Transverse colon (tissue), 4 donors: ENCODE measurements around the gene FKBP5. TPM values are rescaled to one million over a fixed set of nuclear protein-coding genes. Genes with fewer than 3 reads are reported as not detected.

Experiments used
- DNase-seq: peaks from one replicate; pipeline ENCODE4 v3.0.0-alpha.2; 2019
- H3K27ac ChIP-seq, 4 donors: fragments of 200-600 bp; sonication (generic); 2 replicates each; pipeline ENCODE4 v1.5.1; 2016 to 2018; ENCODE audit warnings: inconsistent platforms in 4 of 4
- H3K27me3 ChIP-seq: fragments of 200-600 bp; sonication (generic); 2 replicates; pipeline ENCODE4 v1.5.1; 2017; ENCODE audit warnings: inconsistent platforms
- H3K36me3 ChIP-seq, 4 donors: fragments of 200-600 bp; sonication (generic); 2 replicates each; pipeline ENCODE4 v1.5.1; 2017 to 2019; ENCODE audit warnings: inconsistent platforms in 4 of 4
- H3K4me1 ChIP-seq, 4 donors: fragments of 200-600 bp; sonication (generic); 2 replicates each; pipeline ENCODE4 v1.5.1; 2017 to 2020; ENCODE audit warnings: inconsistent platforms in 4 of 4
- H3K4me3 ChIP-seq, 4 donors: fragments of 200-600 bp; sonication (generic); 1 replicate in 1 of 4; 2 replicates in 3 of 4; pipeline versions ENCODE4 v1.5.1 to v1.6.1; 2017 to 2019; ENCODE audit warnings: inconsistent platforms in 4 of 4
- H3K9me3 ChIP-seq, 2 donors: fragments of 200-600 bp; sonication (generic); 2 replicates each; pipeline ENCODE4 v1.5.1; 2017 to 2019; ENCODE audit warnings: inconsistent platforms in 2 of 2
- EP300 ChIP-seq: sonication (generic); formaldehyde crosslinking; IDR thresholded peaks from one replicate; pipeline ENCODE4 v1.6.1; 2017; ENCODE audit warnings: antibody characterized with exemption, low read depth
- POLR2A ChIP-seq: fragments of 450-650 bp; IDR thresholded peaks from one replicate; pipeline ENCODE4 v1.6.1; 2016; ENCODE audit warnings: antibody characterized with exemption, mild to moderate bottlenecking, moderate library complexity
- POLR2AphosphoS5 ChIP-seq, 3 donors: sonication (generic); formaldehyde crosslinking; IDR thresholded peaks; one replicate each; pipeline ENCODE4 v1.6.1; 2016; ENCODE audit warnings: antibody characterized with exemption in 3 of 3
- WGBS, 2 donors: methylation state at CpG; one replicate each; pipeline ENCODE4 v1.1.5; 2018; ENCODE audit warnings: low coverage in 1 of 2; 5-methylcytosine and 5-hydroxymethylcytosine counted together
- in situ Hi-C, 4 donors: fragments of 200-750 bp; cut with MboI; loops; one replicate each; pipeline versions ENCODE4 v1.15.0 to v1.15.1; 2017; ENCODE audit warnings: low sequenced_read_pairs in 3 of 4, low pct_ligation_motif_present in 1 of 4, low pct_unique_long_range_greater_than_20kb in 1 of 4
- intact Hi-C: fragments of 100-400 bp; cut with DNase I; formaldehyde crosslinking; loops from one replicate; pipeline ENCODE4 v1.15.1; 2023; ENCODE audit warnings: low total_unique reads
- total RNA-seq, 4 donors: library from RNA; depleted of rRNA; stranded (reverse); fragments of >200 nt; gene quantifications; one replicate each; pipeline ENCODE4 v1.1.0, GENCODE V29; 2016
- TF ChIP-seq, protein P1 (sequence below), 5 experiments: fragments of 200-600 bp in 3 of 5; fragments of 450-650 bp in 2 of 5; sonication (generic) in 3 of 5; IDR thresholded peaks; 1 replicate in 2 of 5; 2 replicates in 3 of 5; pipeline ENCODE4 v1.5.1; 2016 to 2017; ENCODE audit warnings: antibody characterized with exemption in 5 of 5, inconsistent platforms in 3 of 5, mild to moderate bottlenecking in 2 of 5, moderate library complexity in 1 of 5

Gene FKBP5
- total RNA-seq, 4 donors from 2014 or later: 82.8 to 299 (median 254) TPM

DNA sequence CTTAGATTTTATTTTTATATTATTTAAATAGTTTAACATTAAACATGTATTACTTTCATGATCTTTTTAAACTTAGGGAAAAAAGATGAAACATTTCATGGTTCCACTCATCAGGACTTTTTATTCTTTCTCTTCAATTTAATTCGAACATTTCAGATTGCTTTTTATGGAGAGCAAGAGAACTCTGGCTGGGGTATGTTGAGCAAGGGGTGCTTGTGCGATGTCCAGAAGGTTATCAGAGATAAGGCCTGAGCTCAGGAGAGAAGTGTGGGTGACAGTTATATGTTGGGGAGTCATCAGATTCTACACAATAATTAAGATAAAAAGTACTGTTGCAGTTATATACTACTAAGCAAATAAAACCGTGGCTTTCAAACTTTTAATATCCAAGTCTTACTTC is 37.5 kb downstream of the FKBP5 start:
- 85 to 93% methylated on average over 2 to 3 of the region's 3 CpGs for WGBS, 2 donors
- Histone ChIP-seq H3K9me3 (no peaks in the 10 kb centered on the region), H3K27ac (no peak overlapping the region), H3K4me1 (peaks cover 0 to 20% (median 3%) of the 10 kb centered on the region in 4 donors), H3K27me3 (no peaks in the 10 kb centered on the region), H3K36me3 (peaks cover 0 to 12% (median under 1%) of the 10 kb centered on the region in 4 donors), H3K4me3 (no peak overlapping the region)
- DNase-seq: no peak
- in situ Hi-C loops (no loop called here), intact Hi-C loops (no loop called here)
- TF ChIP-seq POLR2AphosphoS5 (IDR thresholded peaks at IDR 0.05): no peak
- TF ChIP-seq POLR2A: no peak
- no peak for TF ChIP-seq EP300
- TF ChIP-seq, protein P1, sequence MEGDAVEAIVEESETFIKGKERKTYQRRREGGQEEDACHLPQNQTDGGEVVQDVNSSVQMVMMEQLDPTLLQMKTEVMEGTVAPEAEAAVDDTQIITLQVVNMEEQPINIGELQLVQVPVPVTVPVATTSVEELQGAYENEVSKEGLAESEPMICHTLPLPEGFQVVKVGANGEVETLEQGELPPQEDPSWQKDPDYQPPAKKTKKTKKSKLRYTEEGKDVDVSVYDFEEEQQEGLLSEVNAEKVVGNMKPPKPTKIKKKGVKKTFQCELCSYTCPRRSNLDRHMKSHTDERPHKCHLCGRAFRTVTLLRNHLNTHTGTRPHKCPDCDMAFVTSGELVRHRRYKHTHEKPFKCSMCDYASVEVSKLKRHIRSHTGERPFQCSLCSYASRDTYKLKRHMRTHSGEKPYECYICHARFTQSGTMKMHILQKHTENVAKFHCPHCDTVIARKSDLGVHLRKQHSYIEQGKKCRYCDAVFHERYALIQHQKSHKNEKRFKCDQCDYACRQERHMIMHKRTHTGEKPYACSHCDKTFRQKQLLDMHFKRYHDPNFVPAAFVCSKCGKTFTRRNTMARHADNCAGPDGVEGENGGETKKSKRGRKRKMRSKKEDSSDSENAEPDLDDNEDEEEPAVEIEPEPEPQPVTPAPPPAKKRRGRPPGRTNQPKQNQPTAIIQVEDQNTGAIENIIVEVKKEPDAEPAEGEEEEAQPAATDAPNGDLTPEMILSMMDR (IDR thresholded peaks at IDR 0.05): no peak

- Histone ChIP-seq H3K27ac (no peak overlapping the region), H3K27me3 (no peaks in the 10 kb centered on the region), H3K4me3 (no peak overlapping the region), H3K9me3 (no peaks in the 10 kb centered on the region), H3K4me1 (peaks cover 0 to 20% (median 3%) of the 10 kb centered on the region in 4 donors), H3K36me3 (peaks cover 0 to 25% (median 5%) of the 10 kb centered on the region in 4 donors)
- TF ChIP-seq POLR2A: no peak
- TF ChIP-seq EP300: no peak
- TF ChIP-seq, protein P1 (IDR thresholded peaks at IDR 0.05): no peak
- no peak for TF ChIP-seq POLR2AphosphoS5 (IDR thresholded peaks at IDR 0.05)
- intact Hi-C loops: no loop called here
- WGBS, 2 donors: 92 to 96% methylated on average over 4 of the region's 4 CpGs
- in situ Hi-C loops: no loop called here
- no peak for DNase-seq
These were observed 38.7 kb downstream of the FKBP5 start for GRCh38 chr6:35650015-35650414.

- no peaks in the 10 kb centered on the region for H3K9me3 ChIP-seq
- H3K27me3 ChIP-seq: no peaks in the 10 kb centered on the region
- no peak overlapping the region for H3K4me3 ChIP-seq
- no peak for DNase-seq
- peaks cover 0 to 14% (median 5%) of the 10 kb centered on the region in 4 donors for H3K4me1 ChIP-seq
- H3K36me3 ChIP-seq: peaks cover 0 to 30% (median 5%) of the 10 kb centered on the region in 4 donors
- no peak overlapping the region for H3K27ac ChIP-seq
- no peak for TF ChIP-seq POLR2A
- no peak for TF ChIP-seq EP300
- TF ChIP-seq POLR2AphosphoS5 (IDR thresholded peaks at IDR 0.05): no peak
- TF ChIP-seq, protein P1 (IDR thresholded peaks at IDR 0.05): no peak
- WGBS, 2 donors: 93 to 100% methylated on average over 2 of the region's 2 CpGs
- intact Hi-C loops: no loop called here
- in situ Hi-C loops: no loop called here
These were observed 40.5 kb downstream of the FKBP5 start for GRCh38 chr6:35648203-35648602.

DNA sequence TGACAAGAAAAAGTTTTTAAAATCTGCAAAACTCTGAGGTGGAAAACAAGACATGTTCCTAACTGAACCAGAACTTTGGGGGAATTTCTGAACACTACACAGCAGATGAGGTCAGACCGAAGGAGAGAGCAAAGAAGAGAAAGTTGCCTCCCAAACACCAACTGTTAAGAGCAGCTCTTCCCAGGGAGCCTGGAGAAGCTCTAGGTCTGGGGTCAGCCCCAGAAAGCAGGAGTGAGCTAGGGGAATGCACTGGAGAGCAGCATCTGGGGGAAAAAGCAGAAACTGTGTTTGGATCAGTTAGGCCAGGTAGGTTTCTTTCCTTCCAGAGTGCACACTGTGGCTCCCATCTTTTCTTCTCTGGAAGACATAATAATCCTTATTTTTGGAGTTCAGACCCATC is 41.3 kb downstream of the FKBP5 start:
- no peak for TF ChIP-seq EP300
- TF ChIP-seq POLR2A: no peak
- TF ChIP-seq POLR2AphosphoS5 (IDR thresholded peaks at IDR 0.05): no peak
- WGBS, 2 donors: 83% methylated on average over 1 of the region's 1 CpG; no CpG with 5 or more reads in 1 of the 2 donors
- DNase-seq: no peak
- no peak overlapping the region for H3K27ac ChIP-seq
- H3K36me3 ChIP-seq: peaks cover 0 to 35% (median 7%) of the 10 kb centered on the region in 4 donors
- no peaks in the 10 kb centered on the region for H3K27me3 ChIP-seq
- H3K9me3 ChIP-seq: no peaks in the 10 kb centered on the region
- in situ Hi-C loops (no loop called here), intact Hi-C loops (no loop called here)
- H3K4me3 ChIP-seq: no peak overlapping the region
- peaks cover 0 to 21% (median 6%) of the 10 kb centered on the region in 4 donors for H3K4me1 ChIP-seq

DNA sequence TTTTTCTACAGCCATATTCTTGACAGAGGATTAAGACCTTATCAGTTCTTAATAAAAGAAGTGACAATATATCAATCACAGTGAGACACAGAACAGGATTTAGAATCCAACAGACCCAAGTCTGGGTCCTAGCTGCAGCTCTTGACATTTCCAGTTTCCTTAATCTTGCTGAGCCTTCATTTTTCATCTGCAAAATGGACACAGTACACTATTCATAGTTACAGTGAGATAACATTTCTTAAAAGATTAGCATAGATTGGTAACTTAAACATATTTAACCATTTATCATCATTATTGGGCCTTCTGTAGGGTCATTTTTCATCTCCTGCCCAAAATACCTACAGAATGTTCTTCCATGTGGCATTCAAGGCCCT is 45.6 kb downstream of the FKBP5 start:
- in situ Hi-C loops (no loop called here), intact Hi-C loops (no loop called here)
- peaks cover 0 to 75% (median 29%) of the 10 kb centered on the region in 4 donors for H3K36me3 ChIP-seq
- H3K4me3 ChIP-seq: no peak overlapping the region
- H3K4me1 ChIP-seq: peaks cover 0 to 21% (median 6%) of the 10 kb centered on the region in 4 donors
- TF ChIP-seq EP300 (no peak), POLR2A (no peak), POLR2AphosphoS5 (IDR thresholded peaks at IDR 0.05) (no peak)
- TF ChIP-seq, protein P1 (IDR thresholded peaks at IDR 0.05): no peak
- no peaks in the 10 kb centered on the region for H3K9me3 ChIP-seq
- DNase-seq: no peak
- no peaks in the 10 kb centered on the region for H3K27me3 ChIP-seq
- H3K27ac ChIP-seq: no peak overlapping the region
